Measurements from ENCODE around the gene INSYN1. TPM values are rescaled to one million over a fixed set of nuclear protein-coding genes. Genes with fewer than 3 reads are reported as not detected.
A peak's percentile ranks its signal among the peaks of the same experiment; 100 is the strongest.
"Not testable (repeated sequence)": the region's sequence is repeated elsewhere in the genome, so short reads cannot be mapped to it uniquely, and the experiment has no call there.

INSYN1 gene
- polyA plus RNA-seq, 4 donors, result 15.3 to 27.3 (median 21.1) TPM

- no peak for DNase-seq (ENCODE audit: low read depth in 4 of 4, low spot score in 3 of 4)
These were observed 2.2 kb downstream of the INSYN1 start for GRCh38 chr15:73750951-73751350.

- DNase-seq (ENCODE audit: low read depth in 4 of 4, low spot score in 3 of 4), result no peak
These were observed 2.7 kb downstream of the INSYN1 start for GRCh38 chr15:73750438-73750837.

GRCh38 chr15:73749971-73750370, 3.2 kb downstream of the INSYN1 start:
- DNase-seq (ENCODE audit: low read depth in 4 of 4, low spot score in 3 of 4), result no peak

- DNase-seq (ENCODE audit: low read depth in 4 of 4, low spot score in 3 of 4), result no peak
These were observed 3.6 kb downstream of the INSYN1 start for GRCh38 chr15:73749533-73749932.

- no peak for DNase-seq (ENCODE audit: low read depth in 4 of 4, low spot score in 3 of 4)
These were observed 4.4 kb downstream of the INSYN1 start for GRCh38 chr15:73748730-73749129.

GRCh38 chr15:73747847-73748590, 5.1 kb downstream of the INSYN1 start:
- no peak for DNase-seq (ENCODE audit: low read depth in 4 of 4, low spot score in 3 of 4)

- DNase-seq (ENCODE audit: low read depth in 4 of 4, low spot score in 3 of 4), result no peak
These were observed 6.3 kb downstream of the INSYN1 start for GRCh38 chr15:73746883-73747282.

GRCh38 chr15:73746261-73746660, 6.9 kb downstream of the INSYN1 start:
- DNase-seq (ENCODE audit: low read depth in 4 of 4, low spot score in 3 of 4), result no peak

- DNase-seq (ENCODE audit: low read depth in 4 of 4, low spot score in 3 of 4), result no peak
These were observed 8.1 kb downstream of the INSYN1 start for GRCh38 chr15:73745073-73745472.

GRCh38 chr15:73744293-73744692, 8.9 kb downstream of the INSYN1 start:
- no peak for DNase-seq (ENCODE audit: low read depth in 4 of 4, low spot score in 3 of 4)

GRCh38 chr15:73741321-73741836, 11.8 kb downstream of the INSYN1 start:
- DNase-seq (ENCODE audit: low read depth in 4 of 4, low spot score in 3 of 4), result no peak

GRCh38 chr15:73740152-73741048, 12.8 kb downstream of the INSYN1 start:
- DNase-seq (ENCODE audit: low read depth in 4 of 4, low spot score in 3 of 4), result no peak

- no peak for DNase-seq (ENCODE audit: low read depth in 4 of 4, low spot score in 3 of 4)
These were observed 15.6 kb downstream of the INSYN1 start for GRCh38 chr15:73737535-73737934.

- no peak for DNase-seq (ENCODE audit: low read depth in 4 of 4, low spot score in 3 of 4)
These were observed 20.2 kb downstream of the INSYN1 start for GRCh38 chr15:73732930-73733329.

- DNase-seq (ENCODE audit: low read depth in 4 of 4, low spot score in 3 of 4), result not testable (repeated sequence)
These were observed 21.1 kb downstream of the INSYN1 start for GRCh38 chr15:73732051-73732450.

- no peak for DNase-seq (ENCODE audit: low read depth in 4 of 4, low spot score in 3 of 4)
These were observed 25.7 kb downstream of the INSYN1 start for GRCh38 chr15:73727330-73727976.

GRCh38 chr15:73724212-73724611, 28.9 kb downstream of the INSYN1 start:
- no peak for DNase-seq (ENCODE audit: low read depth in 4 of 4, low spot score in 3 of 4)

- peak in 1 of 4 donors; percentile 8 for DNase-seq (ENCODE audit: low read depth in 4 of 4, low spot score in 3 of 4)
These were observed 30.0 kb downstream of the INSYN1 start for GRCh38 chr15:73723191-73723590.

- no peak for DNase-seq (ENCODE audit: low read depth in 4 of 4, low spot score in 3 of 4)
These were observed 30.7 kb downstream of the INSYN1 start for GRCh38 chr15:73722425-73722824.

GRCh38 chr15:73718694-73719093, 34.5 kb downstream of the INSYN1 start:
- DNase-seq (ENCODE audit: low read depth in 4 of 4, low spot score in 3 of 4), result no peak

GRCh38 chr15:73717802-73718201, 35.3 kb downstream of the INSYN1 start:
- DNase-seq (ENCODE audit: low read depth in 4 of 4, low spot score in 3 of 4), result no peak

All from left renal pelvis (tissue), 4 donors.